IMR-90 (cell line): Measurements from ENCODE around the gene PIK3CB.

Experiments used
- BHLHE40 ChIP-seq: fragments of 150-350 bp; IDR thresholded peaks from 2 replicates; pipeline ENCODE4 v1.6.1; 2016; ENCODE audit warnings: mild to moderate bottlenecking, low read depth, low read length
- FOS ChIP-seq: fragments of 150-350 bp; IDR thresholded peaks from 2 replicates; pipeline ENCODE4 v1.6.1; 2016; ENCODE audit warnings: low read depth, low read length
- MAFK ChIP-seq: IDR thresholded peaks from 2 replicates; pipeline ENCODE4 v1.6.1; 2012; ENCODE audit warnings: low read depth, low read length, improper control_type of control experiment
- MAZ ChIP-seq: IDR thresholded peaks from 2 replicates; pipeline ENCODE4 v1.6.1; 2012; ENCODE audit warnings: low read depth, mild to moderate bottlenecking, low read length, improper control_type of control experiment, moderate library complexity, borderline replicate concordance
- MXI1 ChIP-seq: IDR thresholded peaks from 2 replicates; pipeline ENCODE4 v1.6.1; 2012; ENCODE audit warnings: low read depth, mild to moderate bottlenecking, low read length, moderate library complexity, borderline replicate concordance
- NFE2L2 ChIP-seq: fragments of 150-350 bp; IDR thresholded peaks from 2 replicates; pipeline ENCODE4 v1.6.1; 2016; ENCODE audit warnings: low read depth, mild to moderate bottlenecking, low read length
- POLR2A ChIP-seq: IDR thresholded peaks from 2 replicates; pipeline ENCODE4 v1.6.1; 2012; ENCODE audit warnings: mild to moderate bottlenecking, low read depth, low read length
- RAD21 ChIP-seq: IDR thresholded peaks from 2 replicates; pipeline ENCODE4 v1.6.1; 2012; ENCODE audit warnings: low read length, improper control_type of control experiment
- RCOR1 ChIP-seq: IDR thresholded peaks from 2 replicates; pipeline ENCODE4 v1.6.1; 2012; ENCODE audit warnings: mild to moderate bottlenecking, low read length, improper control_type of control experiment; ENCODE audit not compliant: insufficient replicate concordance
- RFX5 ChIP-seq: IDR thresholded peaks from 2 replicates; pipeline ENCODE4 v1.8.0; 2012; ENCODE audit warnings: low read depth, mild to moderate bottlenecking, low read length, moderate library complexity
- SMC3 ChIP-seq: fragments of 150-350 bp; IDR thresholded peaks from 2 replicates; pipeline ENCODE4 v1.6.1; 2016; ENCODE audit warnings: low read depth, mild to moderate bottlenecking, antibody characterized with exemption, low read length, moderate library complexity
- TF ChIP-seq, protein P1 (sequence below): conservative IDR thresholded peaks from 2 replicates; pipeline ENCODE4 v1.5.1; 2012; ENCODE audit warnings: mild to moderate bottlenecking, low read depth, low read length, improper control_type of control experiment

- TF ChIP-seq, protein P1, sequence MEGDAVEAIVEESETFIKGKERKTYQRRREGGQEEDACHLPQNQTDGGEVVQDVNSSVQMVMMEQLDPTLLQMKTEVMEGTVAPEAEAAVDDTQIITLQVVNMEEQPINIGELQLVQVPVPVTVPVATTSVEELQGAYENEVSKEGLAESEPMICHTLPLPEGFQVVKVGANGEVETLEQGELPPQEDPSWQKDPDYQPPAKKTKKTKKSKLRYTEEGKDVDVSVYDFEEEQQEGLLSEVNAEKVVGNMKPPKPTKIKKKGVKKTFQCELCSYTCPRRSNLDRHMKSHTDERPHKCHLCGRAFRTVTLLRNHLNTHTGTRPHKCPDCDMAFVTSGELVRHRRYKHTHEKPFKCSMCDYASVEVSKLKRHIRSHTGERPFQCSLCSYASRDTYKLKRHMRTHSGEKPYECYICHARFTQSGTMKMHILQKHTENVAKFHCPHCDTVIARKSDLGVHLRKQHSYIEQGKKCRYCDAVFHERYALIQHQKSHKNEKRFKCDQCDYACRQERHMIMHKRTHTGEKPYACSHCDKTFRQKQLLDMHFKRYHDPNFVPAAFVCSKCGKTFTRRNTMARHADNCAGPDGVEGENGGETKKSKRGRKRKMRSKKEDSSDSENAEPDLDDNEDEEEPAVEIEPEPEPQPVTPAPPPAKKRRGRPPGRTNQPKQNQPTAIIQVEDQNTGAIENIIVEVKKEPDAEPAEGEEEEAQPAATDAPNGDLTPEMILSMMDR: no peak
- TF ChIP-seq RFX5 (no peak), FOS (no peak), SMC3 (no peak), POLR2A (no peak), MXI1 (no peak), RAD21 (no peak), MAFK (no peak), MAZ (no peak), RCOR1 (no peak), BHLHE40 (no peak), NFE2L2 (no peak)
Observed at GRCh38 chr3:138678874-138679392, 155.8 kb downstream of the PIK3CB start.
